BLaER1 (cell line): ENCODE measurements around the gene LBHD2.

Experiments used
- H3K27ac ChIP-seq: shearing (Covaris generic); formaldehyde crosslinking; 2 replicates; pipeline ENCODE4 v1.8.1; 2022
- H3K27me3 ChIP-seq: shearing (Covaris generic); formaldehyde crosslinking; 2 replicates; pipeline ENCODE4 v1.8.1; 2022
- H3K36me3 ChIP-seq: shearing (Covaris generic); formaldehyde crosslinking; 2 replicates; pipeline ENCODE4 v1.8.1; 2022
- H3K4me1 ChIP-seq: shearing (Covaris generic); formaldehyde crosslinking; 2 replicates; pipeline ENCODE4 v1.8.1; 2022
- H3K4me2 ChIP-seq: shearing (Covaris generic); formaldehyde crosslinking; 2 replicates; pipeline ENCODE4 v1.8.1; 2022
- H3K4me3 ChIP-seq: shearing (Covaris generic); formaldehyde crosslinking; 2 replicates; pipeline ENCODE4 v1.8.1; 2022
- H3K9ac ChIP-seq: shearing (Covaris generic); formaldehyde crosslinking; 2 replicates; pipeline ENCODE4 v1.8.1; 2022
- H3K9me3 ChIP-seq: shearing (Covaris generic); formaldehyde crosslinking; 2 replicates; pipeline ENCODE4 v1.8.1; 2022
- H4K20me1 ChIP-seq: shearing (Covaris generic); formaldehyde crosslinking; 2 replicates; pipeline ENCODE4 v1.8.1; 2022
- Cebpa-rat ChIP-seq: shearing (Covaris generic); IDR thresholded peaks from 2 replicates; pipeline ENCODE4 v1.8.1; 2022

Gene LBHD2

GRCh38 chr14:103129301-103130016 lies 45.4 kb downstream of the LBHD2 start:
- no peak for TF ChIP-seq Cebpa-rat
- Histone ChIP-seq H3K4me3 (no peak overlapping the region), H3K27ac (peak overlapping the region; percentile 40; the same call in 1 of the 2 replicates)

DNA sequence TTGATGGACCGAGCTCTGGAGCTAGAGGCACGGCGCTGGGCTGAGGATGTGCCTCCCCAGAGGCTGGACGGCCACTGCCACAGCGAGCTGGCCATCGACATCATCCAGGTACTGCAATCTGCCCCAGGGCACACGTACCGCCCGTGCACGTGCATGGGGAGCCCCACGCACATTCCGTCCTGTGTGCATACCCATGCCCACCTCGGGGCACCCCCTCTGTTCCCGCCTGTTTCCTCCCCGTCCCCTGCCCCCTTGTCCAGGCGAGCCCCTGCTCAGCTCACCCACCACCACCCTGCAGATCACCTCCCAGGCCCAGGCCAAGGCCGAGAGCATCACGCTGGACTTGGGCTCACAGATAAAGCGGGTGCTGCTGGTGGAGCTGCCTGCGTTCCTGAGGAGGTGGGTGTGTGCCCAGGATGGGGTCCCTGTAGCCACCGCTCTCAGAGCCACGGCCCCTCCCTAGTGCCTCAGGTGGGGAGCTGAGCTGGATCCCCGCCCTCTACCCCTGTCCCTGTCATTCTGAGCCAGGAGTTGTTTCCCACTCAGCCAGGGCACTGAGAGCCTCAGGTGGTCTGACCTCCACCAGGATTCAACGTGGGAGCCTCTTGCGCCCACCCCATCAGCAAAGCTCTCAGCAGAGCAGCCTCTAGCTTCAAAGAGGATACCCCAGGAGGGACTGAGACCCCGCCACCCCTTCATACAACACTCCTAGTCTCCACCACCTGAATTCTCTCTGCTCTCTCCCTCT lies 46.2 kb downstream of the LBHD2 start:
- H3K27me3 ChIP-seq, result no peaks in the 10 kb centered on the region
- no peak overlapping the region for H3K9ac ChIP-seq
- no peak overlapping the region for H3K4me2 ChIP-seq
- no peak overlapping the region for H3K27ac ChIP-seq
- no peaks in the 10 kb centered on the region for H3K9me3 ChIP-seq
- peaks cover 54% of the 10 kb centered on the region for H4K20me1 ChIP-seq
- TF ChIP-seq Cebpa-rat, result no peak
- H3K36me3 ChIP-seq, result peaks cover 96% of the 10 kb centered on the region
- no peak overlapping the region for H3K4me3 ChIP-seq
- H3K4me1 ChIP-seq, result peaks cover 25% of the 10 kb centered on the region

More at GRCh38 chr14:103129301-103130016, 45.4 kb downstream of the LBHD2 start:
- peaks cover 62% of the 10 kb centered on the region for H4K20me1 ChIP-seq
- H3K4me2 ChIP-seq, result no peak overlapping the region
- H3K27me3 ChIP-seq, result no peaks in the 10 kb centered on the region
- H3K9me3 ChIP-seq, result no peaks in the 10 kb centered on the region
- peaks cover 33% of the 10 kb centered on the region for H3K4me1 ChIP-seq
- no peak overlapping the region for H3K9ac ChIP-seq
- peaks cover 89% of the 10 kb centered on the region for H3K36me3 ChIP-seq

GRCh38 chr14:103130965-103131364 lies 47.0 kb downstream of the LBHD2 start:
- Histone ChIP-seq H3K4me2 (no peak overlapping the region), H3K9ac (no peak overlapping the region), H3K4me1 (peaks cover 18% of the 10 kb centered on the region), H4K20me1 (peaks cover 47% of the 10 kb centered on the region), H3K9me3 (no peaks in the 10 kb centered on the region), H3K4me3 (no peak overlapping the region), H3K27ac (no peak overlapping the region), H3K36me3 (peaks cover 97% of the 10 kb centered on the region), H3K27me3 (no peaks in the 10 kb centered on the region)
- TF ChIP-seq Cebpa-rat, result no peak

DNA sequence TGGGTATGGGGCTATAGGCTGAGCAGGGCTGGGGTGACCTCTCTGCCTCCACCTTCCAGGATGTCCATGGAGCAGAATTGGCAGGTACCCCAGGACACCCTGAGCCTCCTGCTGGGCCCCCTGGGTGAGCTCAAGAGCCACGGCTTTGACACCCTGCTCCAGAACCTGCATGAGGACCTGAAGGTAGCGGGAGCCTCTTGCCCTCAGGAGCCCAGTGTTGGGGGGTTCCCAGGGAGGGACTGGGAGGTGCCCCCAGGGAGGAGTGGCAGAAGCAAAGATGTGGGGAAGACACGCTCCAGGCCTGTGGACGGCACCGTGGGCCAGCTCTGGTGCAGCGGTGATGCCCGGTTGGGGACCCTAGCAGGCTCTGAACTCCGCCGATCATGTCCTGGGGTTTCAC lies 47.6 kb downstream of the LBHD2 start:
- Histone ChIP-seq H3K27me3 (no peaks in the 10 kb centered on the region), H3K4me3 (no peak overlapping the region), H3K9me3 (no peaks in the 10 kb centered on the region), H3K4me2 (no peak overlapping the region), H3K4me1 (peaks cover 16% of the 10 kb centered on the region; the same call in 1 of the 2 replicates), H3K27ac (no peak overlapping the region), H3K9ac (no peak overlapping the region), H4K20me1 (peaks cover 41% of the 10 kb centered on the region), H3K36me3 (peaks cover 97% of the 10 kb centered on the region)
- no peak for TF ChIP-seq Cebpa-rat

DNA sequence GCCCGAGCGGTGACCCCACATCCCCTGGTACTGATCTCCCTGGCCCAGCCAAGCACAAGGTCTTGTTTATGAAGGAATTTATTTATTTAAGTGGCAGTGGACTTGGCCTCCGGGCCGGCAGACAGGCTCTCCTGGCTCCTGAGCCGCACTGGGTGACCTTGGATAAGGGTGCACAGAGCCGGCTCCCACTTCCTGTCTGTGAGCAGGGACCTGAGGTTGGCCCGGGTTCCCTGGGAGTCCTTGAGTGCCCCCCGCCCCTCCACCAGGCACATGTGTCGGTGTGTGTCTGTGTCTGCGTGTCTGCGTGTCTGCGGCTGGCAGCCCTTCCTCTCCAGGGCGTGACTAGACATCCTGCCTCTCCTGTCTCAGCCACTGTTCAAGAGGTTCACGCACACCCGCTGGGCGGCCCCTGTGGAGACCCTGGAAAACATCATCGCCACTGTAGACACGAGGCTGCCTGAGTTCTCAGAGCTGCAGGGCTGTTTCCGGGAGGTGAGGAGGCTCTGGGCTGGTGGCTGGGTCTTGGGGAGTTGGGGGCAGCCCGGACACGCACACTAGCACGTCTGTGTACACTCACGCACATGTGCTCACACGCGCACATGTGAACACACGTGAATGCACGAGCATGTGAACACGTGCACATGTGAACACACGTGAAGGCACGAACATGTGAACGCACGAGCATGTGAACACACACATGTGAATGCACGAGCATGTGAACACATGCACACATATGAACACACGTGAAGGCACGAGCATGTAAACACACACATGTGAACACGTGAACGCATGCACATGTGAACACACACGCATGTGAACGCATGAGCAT lies 48.6 kb downstream of the LBHD2 start:
- H3K9ac ChIP-seq, result no peak overlapping the region
- H3K36me3 ChIP-seq, result peaks cover 93% of the 10 kb centered on the region
- no peaks in the 10 kb centered on the region for H3K27me3 ChIP-seq
- H3K27ac ChIP-seq, result no peak overlapping the region
- peaks cover 33% of the 10 kb centered on the region for H4K20me1 ChIP-seq
- no peaks in the 10 kb centered on the region for H3K9me3 ChIP-seq
- no peak for TF ChIP-seq Cebpa-rat
- H3K4me1 ChIP-seq, result peaks cover 15% of the 10 kb centered on the region; the same call in 1 of the 2 replicates
- no peak overlapping the region for H3K4me3 ChIP-seq
- no peak overlapping the region for H3K4me2 ChIP-seq

DNA sequence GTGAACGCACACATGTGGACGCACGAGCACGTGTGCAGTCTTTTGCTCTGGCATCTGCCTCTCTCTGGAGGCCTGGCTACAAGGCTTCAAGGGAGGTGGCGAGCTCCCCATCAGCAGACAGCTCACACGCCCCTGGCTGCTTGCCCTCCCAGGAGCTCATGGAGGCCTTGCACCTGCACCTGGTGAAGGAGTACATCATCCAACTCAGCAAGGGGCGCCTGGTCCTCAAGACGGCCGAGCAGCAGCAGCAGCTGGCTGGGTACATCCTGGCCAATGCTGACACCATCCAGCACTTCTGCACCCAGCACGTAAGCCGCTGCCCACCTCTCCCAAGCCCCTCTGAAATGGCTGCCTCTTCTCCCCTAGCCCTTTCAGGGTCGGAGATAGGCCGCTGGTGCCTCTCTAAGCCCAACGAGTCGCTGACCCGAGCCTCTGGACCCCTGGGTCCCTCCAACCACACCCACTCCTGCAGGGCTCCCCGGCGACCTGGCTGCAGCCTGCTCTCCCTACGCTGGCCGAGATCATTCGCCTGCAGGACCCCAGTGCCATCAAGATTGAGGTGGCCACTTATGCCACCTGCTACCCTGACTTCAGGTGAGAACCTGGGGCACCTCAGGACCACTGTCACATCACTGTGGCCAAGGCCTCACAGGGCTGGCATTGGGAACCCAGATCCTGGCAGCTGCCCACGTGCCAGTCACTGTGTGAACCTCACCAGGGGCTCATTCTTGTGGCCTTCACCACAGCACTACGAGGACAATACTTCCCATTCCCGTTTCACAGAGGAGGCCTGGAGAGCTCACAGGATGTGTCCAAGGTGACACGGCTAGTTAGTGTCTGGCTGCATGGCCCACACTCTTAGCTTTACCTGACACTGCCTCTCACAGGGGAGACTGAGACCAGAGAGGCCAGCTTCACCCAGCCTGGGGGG lies 49.5 kb downstream of the LBHD2 start:
- peaks cover 85% of the 10 kb centered on the region for H3K36me3 ChIP-seq

GRCh38 chr14:103134405-103134804 lies 50.4 kb downstream of the LBHD2 start:
- Histone ChIP-seq H3K4me2 (no peak overlapping the region), H3K4me1 (peaks cover 10% of the 10 kb centered on the region; the same call in 1 of the 2 replicates), H3K9me3 (no peaks in the 10 kb centered on the region), H3K27me3 (no peaks in the 10 kb centered on the region), H3K9ac (no peak overlapping the region), H3K4me3 (no peak overlapping the region), H3K27ac (no peak overlapping the region), H4K20me1 (peaks cover 15% of the 10 kb centered on the region), H3K36me3 (peaks cover 75% of the 10 kb centered on the region)
- TF ChIP-seq Cebpa-rat, result no peak

More for the DNA sequence above, 49.5 kb downstream of the LBHD2 start:
- no peak overlapping the region for H3K27ac ChIP-seq
- H3K4me2 ChIP-seq, result no peak overlapping the region
- H3K27me3 ChIP-seq, result no peaks in the 10 kb centered on the region
- no peak for TF ChIP-seq Cebpa-rat
- no peak overlapping the region for H3K9ac ChIP-seq
- peaks cover 25% of the 10 kb centered on the region for H4K20me1 ChIP-seq
- no peaks in the 10 kb centered on the region for H3K9me3 ChIP-seq
- H3K4me3 ChIP-seq, result no peak overlapping the region
- H3K4me1 ChIP-seq, result 0 out of 2 replicates have a peak, but pooled peaks cover 7% of the 10 kb centered on the region

DNA sequence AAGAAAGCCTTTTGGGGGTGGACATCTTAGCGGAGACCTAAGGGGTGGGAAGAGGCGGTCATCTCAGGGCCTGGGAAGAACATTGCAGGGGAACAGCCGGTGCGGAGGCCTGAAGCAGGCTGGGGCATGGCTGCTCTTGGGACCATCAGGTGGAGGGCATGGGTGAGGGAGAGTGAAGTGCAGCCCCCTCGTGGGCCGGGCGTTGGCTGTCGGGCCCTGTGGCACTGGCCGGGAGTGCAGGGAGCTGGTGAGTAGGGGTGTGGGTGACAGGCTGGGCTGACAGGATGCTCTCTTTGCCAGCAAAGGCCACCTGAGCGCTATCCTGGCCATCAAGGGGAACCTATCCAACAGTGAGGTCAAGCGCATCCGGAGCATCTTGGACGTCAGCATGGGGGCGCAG lies 50.9 kb downstream of the LBHD2 start:
- Histone ChIP-seq H3K27me3 (no peaks in the 10 kb centered on the region), H4K20me1 (peaks cover 10% of the 10 kb centered on the region), H3K4me2 (no peak overlapping the region), H3K4me1 (peaks cover 13% of the 10 kb centered on the region; the same call in 1 of the 2 replicates), H3K9ac (no peak overlapping the region), H3K36me3 (peaks cover 70% of the 10 kb centered on the region), H3K27ac (no peak overlapping the region), H3K9me3 (no peaks in the 10 kb centered on the region), H3K4me3 (no peak overlapping the region)
- no peak for TF ChIP-seq Cebpa-rat
